Panc1 (cell line): Measurements from ENCODE around the gene PLXNB1.

Source experiments
- POLR2AphosphoS5 ChIP-seq: IDR thresholded peaks from 2 replicates; pipeline ENCODE4 v1.6.1; 2012; ENCODE audit warnings: mild to moderate bottlenecking, low read depth, low read length, moderate library complexity
- SIN3A ChIP-seq: IDR thresholded peaks from 2 replicates; pipeline ENCODE4 v1.6.1; 2012; ENCODE audit warnings: low read depth, mild to moderate bottlenecking, low read length, moderate library complexity, borderline replicate concordance; ENCODE audit not compliant: insufficient read depth
- TCF7L2 ChIP-seq: IDR thresholded peaks from 2 replicates; pipeline ENCODE4 v1.6.1; 2011; ENCODE audit warnings: mild to moderate bottlenecking, low read depth, low read length, inconsistent platforms
- TF ChIP-seq, protein P1 (sequence below): fragments of 450-650 bp; IDR thresholded peaks from 2 replicates; pipeline ENCODE4 v1.5.1; 2017; ENCODE audit warnings: mild to moderate bottlenecking
- TF ChIP-seq, protein P2 (sequence below), 2 experiments: IDR thresholded peaks; 2 replicates each; pipeline ENCODE4 v1.6.1; 2011 to 2012; ENCODE audit warnings: low read depth in 2 of 2, control low read depth in 1 of 2, low read length in 1 of 2, mild to moderate bottlenecking in 1 of 2, moderate library complexity in 1 of 2; ENCODE audit not compliant: insufficient read depth in 1 of 2

DNA sequence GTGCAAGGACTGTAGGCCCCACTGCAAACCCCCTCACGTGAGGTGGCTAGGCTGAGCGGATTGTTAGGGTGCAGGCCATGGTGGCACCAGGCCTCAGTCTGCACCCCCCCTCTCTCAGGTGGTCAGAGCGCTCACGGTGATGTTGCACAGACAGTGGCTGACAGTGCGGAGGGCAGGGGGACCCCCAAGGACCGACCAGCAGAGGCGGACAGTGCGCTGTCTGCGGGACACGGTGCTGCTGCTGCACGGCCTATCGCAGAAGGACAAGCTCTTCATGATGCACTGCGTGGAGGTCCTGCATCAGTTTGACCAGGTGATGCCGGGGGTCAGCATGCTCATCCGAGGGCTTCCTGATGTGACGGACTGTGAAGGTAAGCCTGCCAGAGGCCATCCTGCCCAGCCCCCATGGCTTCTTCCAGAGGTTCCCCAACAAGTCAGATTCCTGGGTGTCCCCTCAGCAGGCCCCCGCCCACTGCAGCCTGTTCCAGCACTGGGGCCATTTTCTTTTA, 34.9 kb upstream of the PLXNB1 start:
- TF ChIP-seq, protein P1, sequence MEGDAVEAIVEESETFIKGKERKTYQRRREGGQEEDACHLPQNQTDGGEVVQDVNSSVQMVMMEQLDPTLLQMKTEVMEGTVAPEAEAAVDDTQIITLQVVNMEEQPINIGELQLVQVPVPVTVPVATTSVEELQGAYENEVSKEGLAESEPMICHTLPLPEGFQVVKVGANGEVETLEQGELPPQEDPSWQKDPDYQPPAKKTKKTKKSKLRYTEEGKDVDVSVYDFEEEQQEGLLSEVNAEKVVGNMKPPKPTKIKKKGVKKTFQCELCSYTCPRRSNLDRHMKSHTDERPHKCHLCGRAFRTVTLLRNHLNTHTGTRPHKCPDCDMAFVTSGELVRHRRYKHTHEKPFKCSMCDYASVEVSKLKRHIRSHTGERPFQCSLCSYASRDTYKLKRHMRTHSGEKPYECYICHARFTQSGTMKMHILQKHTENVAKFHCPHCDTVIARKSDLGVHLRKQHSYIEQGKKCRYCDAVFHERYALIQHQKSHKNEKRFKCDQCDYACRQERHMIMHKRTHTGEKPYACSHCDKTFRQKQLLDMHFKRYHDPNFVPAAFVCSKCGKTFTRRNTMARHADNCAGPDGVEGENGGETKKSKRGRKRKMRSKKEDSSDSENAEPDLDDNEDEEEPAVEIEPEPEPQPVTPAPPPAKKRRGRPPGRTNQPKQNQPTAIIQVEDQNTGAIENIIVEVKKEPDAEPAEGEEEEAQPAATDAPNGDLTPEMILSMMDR = no peak
- TF ChIP-seq POLR2AphosphoS5 = no peak
- no peak for TF ChIP-seq SIN3A
- TF ChIP-seq, protein P2, sequence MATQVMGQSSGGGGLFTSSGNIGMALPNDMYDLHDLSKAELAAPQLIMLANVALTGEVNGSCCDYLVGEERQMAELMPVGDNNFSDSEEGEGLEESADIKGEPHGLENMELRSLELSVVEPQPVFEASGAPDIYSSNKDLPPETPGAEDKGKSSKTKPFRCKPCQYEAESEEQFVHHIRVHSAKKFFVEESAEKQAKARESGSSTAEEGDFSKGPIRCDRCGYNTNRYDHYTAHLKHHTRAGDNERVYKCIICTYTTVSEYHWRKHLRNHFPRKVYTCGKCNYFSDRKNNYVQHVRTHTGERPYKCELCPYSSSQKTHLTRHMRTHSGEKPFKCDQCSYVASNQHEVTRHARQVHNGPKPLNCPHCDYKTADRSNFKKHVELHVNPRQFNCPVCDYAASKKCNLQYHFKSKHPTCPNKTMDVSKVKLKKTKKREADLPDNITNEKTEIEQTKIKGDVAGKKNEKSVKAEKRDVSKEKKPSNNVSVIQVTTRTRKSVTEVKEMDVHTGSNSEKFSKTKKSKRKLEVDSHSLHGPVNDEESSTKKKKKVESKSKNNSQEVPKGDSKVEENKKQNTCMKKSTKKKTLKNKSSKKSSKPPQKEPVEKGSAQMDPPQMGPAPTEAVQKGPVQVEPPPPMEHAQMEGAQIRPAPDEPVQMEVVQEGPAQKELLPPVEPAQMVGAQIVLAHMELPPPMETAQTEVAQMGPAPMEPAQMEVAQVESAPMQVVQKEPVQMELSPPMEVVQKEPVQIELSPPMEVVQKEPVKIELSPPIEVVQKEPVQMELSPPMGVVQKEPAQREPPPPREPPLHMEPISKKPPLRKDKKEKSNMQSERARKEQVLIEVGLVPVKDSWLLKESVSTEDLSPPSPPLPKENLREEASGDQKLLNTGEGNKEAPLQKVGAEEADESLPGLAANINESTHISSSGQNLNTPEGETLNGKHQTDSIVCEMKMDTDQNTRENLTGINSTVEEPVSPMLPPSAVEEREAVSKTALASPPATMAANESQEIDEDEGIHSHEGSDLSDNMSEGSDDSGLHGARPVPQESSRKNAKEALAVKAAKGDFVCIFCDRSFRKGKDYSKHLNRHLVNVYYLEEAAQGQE (IDR thresholded peaks at IDR 0.05; ENCODE audit: insufficient read depth in 1 of 2, low read depth in 2 of 2, low read length in 1 of 2) = no peak
- TF ChIP-seq TCF7L2 = no peak
